ENCODE measurements around the gene STXBP5.
A peak's percentile ranks its signal among the peaks of the same experiment; 100 is the strongest.

Gene STXBP5

DNA sequence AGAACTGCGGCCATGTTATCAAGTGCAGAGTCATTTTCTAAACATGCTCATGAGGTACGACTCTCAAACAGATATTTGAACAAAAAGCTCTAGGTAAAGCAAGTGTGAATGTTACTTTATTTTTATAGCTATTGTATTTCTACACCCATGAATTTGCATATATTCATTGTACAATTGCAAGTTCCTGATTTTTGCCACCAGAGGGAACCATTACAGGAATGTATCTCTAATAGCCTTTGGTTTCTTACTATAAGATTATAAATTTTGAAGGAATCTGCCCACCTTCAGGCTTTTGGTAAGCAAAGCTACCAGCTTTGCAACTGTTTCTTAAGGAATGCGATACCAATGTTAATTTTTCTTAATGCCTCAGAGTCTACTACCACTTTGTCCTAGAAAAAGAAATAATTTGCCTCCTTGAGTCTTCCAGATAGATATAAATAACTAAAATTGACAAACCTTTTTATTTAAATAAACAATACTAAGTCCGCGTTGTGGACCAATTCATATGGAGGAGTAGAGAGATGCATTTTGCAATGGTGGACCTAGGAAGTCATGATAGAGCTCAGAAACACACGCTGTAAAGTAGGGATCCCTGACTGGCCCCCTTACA, 178.8 kb downstream of the STXBP5 start:
- TF ChIP-seq, protein P1, sequence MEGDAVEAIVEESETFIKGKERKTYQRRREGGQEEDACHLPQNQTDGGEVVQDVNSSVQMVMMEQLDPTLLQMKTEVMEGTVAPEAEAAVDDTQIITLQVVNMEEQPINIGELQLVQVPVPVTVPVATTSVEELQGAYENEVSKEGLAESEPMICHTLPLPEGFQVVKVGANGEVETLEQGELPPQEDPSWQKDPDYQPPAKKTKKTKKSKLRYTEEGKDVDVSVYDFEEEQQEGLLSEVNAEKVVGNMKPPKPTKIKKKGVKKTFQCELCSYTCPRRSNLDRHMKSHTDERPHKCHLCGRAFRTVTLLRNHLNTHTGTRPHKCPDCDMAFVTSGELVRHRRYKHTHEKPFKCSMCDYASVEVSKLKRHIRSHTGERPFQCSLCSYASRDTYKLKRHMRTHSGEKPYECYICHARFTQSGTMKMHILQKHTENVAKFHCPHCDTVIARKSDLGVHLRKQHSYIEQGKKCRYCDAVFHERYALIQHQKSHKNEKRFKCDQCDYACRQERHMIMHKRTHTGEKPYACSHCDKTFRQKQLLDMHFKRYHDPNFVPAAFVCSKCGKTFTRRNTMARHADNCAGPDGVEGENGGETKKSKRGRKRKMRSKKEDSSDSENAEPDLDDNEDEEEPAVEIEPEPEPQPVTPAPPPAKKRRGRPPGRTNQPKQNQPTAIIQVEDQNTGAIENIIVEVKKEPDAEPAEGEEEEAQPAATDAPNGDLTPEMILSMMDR (conservative IDR thresholded peaks at IDR 0.05; ENCODE audit: low read depth, low read length), result peak; percentile 60
- no peak overlapping the region for H3K4me3 ChIP-seq (ENCODE audit: low read length)
- no peak for DNase-seq (ENCODE audit: low read depth)

DNA sequence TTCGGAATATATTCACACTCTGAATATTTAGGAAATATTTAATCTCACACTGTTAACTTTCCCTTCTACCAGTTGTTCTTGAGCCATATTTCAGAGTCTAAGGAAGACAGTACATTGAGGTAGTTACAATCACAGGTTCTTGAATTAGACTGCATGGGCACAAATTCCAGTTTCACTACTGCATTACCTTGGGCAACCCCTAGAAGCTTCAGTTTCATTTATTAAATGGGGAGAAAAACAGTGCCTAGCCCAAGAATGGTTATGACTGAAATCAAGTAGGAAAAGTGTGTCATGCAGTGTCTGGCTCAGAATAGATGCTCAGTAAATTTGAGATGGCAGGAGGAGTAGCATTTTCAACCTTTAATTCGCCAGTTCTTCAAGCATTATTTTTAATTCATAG, 179.8 kb downstream of the STXBP5 start:
- no peak overlapping the region for H3K4me3 ChIP-seq (ENCODE audit: low read length)
- DNase-seq (ENCODE audit: low read depth), result no peak
- TF ChIP-seq, protein P1 (conservative IDR thresholded peaks at IDR 0.05; ENCODE audit: low read depth, low read length), result no peak

DNA sequence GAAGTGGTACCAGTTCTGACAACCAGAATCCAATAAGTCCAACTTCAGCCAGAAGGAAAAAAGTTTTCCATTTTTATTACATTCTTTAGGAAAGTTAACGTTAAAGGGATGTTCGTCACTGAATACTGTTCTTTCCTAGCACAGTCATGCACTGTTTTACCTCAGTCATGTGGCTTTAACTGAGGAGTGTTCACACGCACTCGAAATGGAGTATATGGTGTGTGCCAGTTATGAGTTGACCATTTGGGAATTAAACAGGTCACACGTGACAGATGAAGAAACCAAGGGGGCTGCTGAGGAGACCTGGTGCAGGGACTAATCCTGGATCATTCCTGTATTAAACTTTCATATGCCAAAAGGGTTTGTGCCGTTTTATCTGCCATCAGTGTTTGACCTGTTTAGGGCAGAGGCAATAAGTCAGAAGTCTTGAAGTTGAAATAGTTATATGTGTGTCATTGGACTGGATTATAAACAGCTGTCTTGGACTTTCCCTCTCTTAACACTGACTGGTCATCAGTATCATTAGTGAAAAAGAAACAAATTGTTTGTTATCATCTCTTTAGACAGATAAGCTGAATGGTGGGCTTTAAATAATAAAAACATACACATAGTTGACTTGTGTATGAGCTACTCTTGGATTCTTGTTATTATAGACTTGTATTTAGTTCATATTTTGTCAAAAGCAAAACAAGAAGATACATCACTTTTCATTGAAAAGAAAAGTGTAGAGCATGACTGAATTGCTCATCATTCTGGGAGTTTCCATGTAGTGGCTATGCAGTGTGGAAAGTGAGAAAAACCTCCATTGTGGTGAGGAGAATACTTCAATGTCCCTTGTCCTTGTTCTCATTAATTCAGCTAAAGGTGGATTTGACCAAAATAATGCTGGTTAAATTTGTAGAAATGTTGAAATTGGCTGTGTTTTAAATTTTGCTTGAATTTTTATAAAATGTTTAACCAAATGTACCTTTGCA, 180.8 kb downstream of the STXBP5 start:
- no peak for DNase-seq (ENCODE audit: low read depth)
- TF ChIP-seq, protein P1 (conservative IDR thresholded peaks at IDR 0.05; ENCODE audit: low read depth, low read length), result no peak
- no peak overlapping the region for H3K4me3 ChIP-seq (ENCODE audit: low read length)

DNA sequence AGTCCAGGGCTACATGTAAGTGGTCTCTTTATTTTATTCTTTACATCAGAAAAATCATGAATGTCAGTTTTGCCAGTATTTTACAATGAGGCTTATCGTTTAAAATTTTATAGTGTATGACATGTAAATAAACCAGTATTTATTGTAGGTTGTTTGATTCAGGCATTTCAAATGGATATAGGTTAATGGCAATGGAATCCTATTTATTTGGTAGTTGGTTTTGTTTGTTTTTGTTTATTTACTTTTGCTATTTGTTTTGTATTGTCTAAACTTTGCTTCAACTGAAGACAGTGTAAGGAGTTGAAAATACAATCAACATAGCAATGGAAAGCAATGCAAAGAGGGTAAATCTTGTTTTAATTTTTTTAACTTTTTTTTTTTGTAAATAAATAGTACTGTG, 185.2 kb downstream of the STXBP5 start:
- H3K4me3 ChIP-seq (ENCODE audit: low read length), result no peak overlapping the region
- no peak for DNase-seq (ENCODE audit: low read depth)
- TF ChIP-seq, protein P1 (conservative IDR thresholded peaks at IDR 0.05; ENCODE audit: low read depth, low read length), result no peak

DNA sequence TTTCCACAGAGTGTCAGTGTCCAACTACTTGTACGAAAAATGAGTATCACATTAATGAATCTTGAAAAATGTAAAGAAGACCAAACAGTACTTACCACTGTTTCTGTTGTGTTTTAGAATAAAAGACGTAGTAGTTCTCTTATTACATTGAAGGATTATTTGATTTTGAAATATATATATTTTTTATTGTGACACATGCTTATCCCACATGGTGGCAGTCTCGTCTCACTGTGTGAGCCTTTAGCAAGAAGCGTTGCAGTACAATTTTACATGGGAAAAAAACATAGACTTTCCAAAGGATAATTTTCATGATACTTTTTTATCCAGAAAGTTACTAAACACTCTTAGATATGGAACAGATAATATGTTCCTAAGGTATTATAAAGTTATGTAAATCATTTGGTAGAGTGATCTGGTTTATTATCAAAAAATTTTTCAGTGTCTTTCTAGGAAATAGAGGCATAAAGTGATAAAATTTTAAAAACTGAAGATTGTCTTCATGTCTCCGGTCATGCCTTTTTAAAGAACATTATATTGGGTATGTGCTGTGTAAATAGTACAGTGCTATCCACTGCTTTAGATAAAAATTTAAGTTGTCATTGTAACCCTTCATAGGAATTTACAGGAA, 186.8 kb downstream of the STXBP5 start:
- TF ChIP-seq, protein P1 (conservative IDR thresholded peaks at IDR 0.05; ENCODE audit: low read depth, low read length), result peak; percentile 65
- no peak overlapping the region for H3K4me3 ChIP-seq (ENCODE audit: low read length)
- DNase-seq (ENCODE audit: low read depth), result no peak

DNA sequence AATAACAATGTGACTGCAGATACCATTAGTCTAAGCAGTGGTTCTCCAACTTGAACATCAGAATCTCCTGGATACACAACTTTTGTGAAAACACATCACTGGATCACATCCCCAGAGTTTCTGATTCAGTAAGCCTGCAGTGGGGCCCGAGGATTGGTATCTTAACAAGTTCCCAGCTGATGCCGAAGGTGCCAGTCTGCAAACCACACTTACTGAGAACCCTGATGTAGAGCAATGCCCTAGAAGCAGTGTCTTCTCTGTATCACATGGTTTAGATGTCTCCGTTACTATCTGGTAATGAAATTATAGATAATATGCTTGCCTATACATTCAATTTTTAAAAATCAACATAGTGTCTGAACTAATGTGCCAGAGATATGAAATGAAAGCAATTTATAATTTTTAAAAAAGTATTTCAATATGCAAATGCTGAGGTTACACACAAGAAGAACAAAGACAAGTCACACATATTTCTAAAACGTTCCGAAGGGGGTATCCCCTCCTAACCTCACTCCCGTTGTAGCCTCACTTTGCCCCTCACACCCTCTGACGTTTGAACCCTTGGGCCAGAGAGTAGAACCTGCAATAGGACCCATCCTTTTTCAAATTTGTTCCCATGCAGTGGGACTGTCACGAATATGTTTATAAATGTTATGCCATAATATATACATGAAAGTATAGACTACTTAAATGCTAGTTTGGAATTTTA, 188.9 kb downstream of the STXBP5 start:
- TF ChIP-seq, protein P1 (conservative IDR thresholded peaks at IDR 0.05; ENCODE audit: low read depth, low read length), result no peak
- no peak overlapping the region for H3K4me3 ChIP-seq (ENCODE audit: low read length)
- no peak for DNase-seq (ENCODE audit: low read depth)
